ENCODE measurements around the gene PPARD.

Gene PPARD

GRCh38 chr6:35354361-35355135, 12.2 kb downstream of the PPARD start:
- no peak for DNase-seq (ENCODE audit: low spot score)

GRCh38 chr6:35356391-35356790, 14.0 kb downstream of the PPARD start:
- no peak for DNase-seq (ENCODE audit: low spot score)

- DNase-seq (ENCODE audit: low spot score): no peak
These were observed 15.3 kb downstream of the PPARD start for GRCh38 chr6:35357677-35358076.

GRCh38 chr6:35358086-35358485, 15.7 kb downstream of the PPARD start:
- DNase-seq (ENCODE audit: low spot score): no peak

- no peak for DNase-seq (ENCODE audit: low spot score)
These were observed 17.0 kb downstream of the PPARD start for GRCh38 chr6:35359346-35359743.

- no peak for DNase-seq (ENCODE audit: low spot score)
These were observed 17.5 kb downstream of the PPARD start for GRCh38 chr6:35359744-35360348.

GRCh38 chr6:35360349-35361138, 18.2 kb downstream of the PPARD start:
- no peak for DNase-seq (ENCODE audit: low spot score)

GRCh38 chr6:35362200-35362599, 19.8 kb downstream of the PPARD start:
- no peak for DNase-seq (ENCODE audit: low spot score)

GRCh38 chr6:35363293-35363750, 21.0 kb downstream of the PPARD start:
- DNase-seq (ENCODE audit: low spot score): no peak

GRCh38 chr6:35365594-35366203, 23.3 kb downstream of the PPARD start:
- DNase-seq (ENCODE audit: low spot score): no peak

GRCh38 chr6:35366204-35366596, 23.8 kb downstream of the PPARD start:
- DNase-seq (ENCODE audit: low spot score): no peak

- no peak for DNase-seq (ENCODE audit: low spot score)
These were observed 25.3 kb downstream of the PPARD start for GRCh38 chr6:35367646-35368037.

GRCh38 chr6:35368038-35368887, 25.9 kb downstream of the PPARD start:
- DNase-seq (ENCODE audit: low spot score): no peak

GRCh38 chr6:35370124-35370741, 27.9 kb downstream of the PPARD start:
- DNase-seq (ENCODE audit: low spot score): no peak

- no peak for DNase-seq (ENCODE audit: low spot score)
These were observed 28.6 kb downstream of the PPARD start for GRCh38 chr6:35370785-35371493.

- no peak for DNase-seq (ENCODE audit: low spot score)
These were observed 29.3 kb downstream of the PPARD start for GRCh38 chr6:35371494-35372262.

GRCh38 chr6:35372633-35373032, 30.3 kb downstream of the PPARD start:
- no peak for DNase-seq (ENCODE audit: low spot score)

- DNase-seq (ENCODE audit: low spot score): no peak
These were observed 33.9 kb downstream of the PPARD start for GRCh38 chr6:35376281-35376680.

- no peak for DNase-seq (ENCODE audit: low spot score)
These were observed 34.6 kb downstream of the PPARD start for GRCh38 chr6:35377002-35377401.

GRCh38 chr6:35378261-35378660, 35.9 kb downstream of the PPARD start:
- DNase-seq (ENCODE audit: low spot score): no peak

Measured in hematopoietic multipotent progenitor cell treated with erythropoietin and hydrocortisone succinate and interleukin-3 and kit ligand, for 17 days (in vitro differentiated cells).